HG02678 (cell line): ENCODE results near the gene C1QB.
"Not testable (repeated sequence)": the region's sequence is repeated elsewhere in the genome, so short reads cannot be mapped to it uniquely, and the experiment has no call there.

Source experiments
- ATAC-seq: cut with Tn5 transposase; IDR thresholded peaks from one replicate; pipeline ENCODE4 v1.9.1; 2021; ENCODE audit warnings: mild to moderate bottlenecking, moderate library complexity; ENCODE audit not compliant: unreplicated experiment

The C1QB gene

GRCh38 chr1:22662318-22662717, 9.3 kb downstream of the C1QB start:
- no peak for ATAC-seq

- ATAC-seq, result no peak
Measured at GRCh38 chr1:22662986-22663408, 10.0 kb downstream of the C1QB start.

GRCh38 chr1:22665752-22666151, 12.7 kb downstream of the C1QB start:
- no peak for ATAC-seq

GRCh38 chr1:22666412-22666811, 13.4 kb downstream of the C1QB start:
- ATAC-seq, result no peak

GRCh38 chr1:22668840-22669239, 15.8 kb downstream of the C1QB start:
- not testable (repeated sequence) for ATAC-seq

- no peak for ATAC-seq
Measured at GRCh38 chr1:22670352-22670975, 17.4 kb downstream of the C1QB start.

GRCh38 chr1:22671999-22672398, 19.0 kb downstream of the C1QB start:
- no peak for ATAC-seq

- no peak for ATAC-seq
Measured at GRCh38 chr1:22673486-22674409, 20.7 kb downstream of the C1QB start.

- no peak for ATAC-seq
Measured at GRCh38 chr1:22674410-22674749, 21.3 kb downstream of the C1QB start.

- not testable (repeated sequence) for ATAC-seq
Measured at GRCh38 chr1:22676151-22676550, 23.1 kb downstream of the C1QB start.

- ATAC-seq, result no peak
Measured at GRCh38 chr1:22676916-22677583, 24.0 kb downstream of the C1QB start.

- ATAC-seq, result no peak
Measured at GRCh38 chr1:22677931-22678896, 25.2 kb downstream of the C1QB start.

- no peak for ATAC-seq
Measured at GRCh38 chr1:22680726-22681125, 27.7 kb downstream of the C1QB start.

GRCh38 chr1:22681556-22682276, 28.7 kb downstream of the C1QB start:
- ATAC-seq, result no peak

GRCh38 chr1:22683547-22683946, 30.5 kb downstream of the C1QB start:
- no peak for ATAC-seq

GRCh38 chr1:22685591-22686059, 32.6 kb downstream of the C1QB start:
- ATAC-seq, result no peak

GRCh38 chr1:22687191-22687590, 34.2 kb downstream of the C1QB start:
- ATAC-seq, result no peak

- no peak for ATAC-seq
Measured at GRCh38 chr1:22688466-22688865, 35.4 kb downstream of the C1QB start.

- ATAC-seq, result no peak
Measured at GRCh38 chr1:22689505-22689904, 36.5 kb downstream of the C1QB start.
